Uterus (tissue), 4 donors: Measurements from ENCODE around the gene TMEM126B. TPM values are rescaled to one million over a fixed set of nuclear protein-coding genes. Genes with fewer than 3 reads are reported as not detected.
A peak's percentile ranks its signal among the peaks of the same experiment; 100 is the strongest.

Experiments used
- DNase-seq, 2 donors: peaks; one replicate each; pipeline ENCODE4 v3.0.0-alpha.2; 2019 to 2020
- H3K27ac ChIP-seq, 2 donors: fragments of 200-600 bp; sonication (generic); 1 replicate in 1 of 2; 2 replicates in 1 of 2; pipeline ENCODE4 v1.5.1; 2016 to 2018
- H3K27me3 ChIP-seq, 2 donors: fragments of 200-600 bp; sonication (generic); one replicate each; pipeline ENCODE4 v1.5.1; 2018 to 2019; ENCODE audit warnings: control low read depth in 1 of 2
- H3K36me3 ChIP-seq, 2 donors: fragments of 200-600 bp; sonication (generic); one replicate each; pipeline ENCODE4 v1.5.1; 2019; ENCODE audit warnings: control low read depth in 1 of 2
- H3K4me1 ChIP-seq, 2 donors: fragments of 200-600 bp; sonication (generic); one replicate each; pipeline ENCODE4 v1.5.1; 2018 to 2019; ENCODE audit warnings: control low read depth in 1 of 2
- H3K4me3 ChIP-seq, 2 donors: fragments of 200-600 bp; sonication (generic); 1 replicate in 1 of 2; 2 replicates in 1 of 2; pipeline ENCODE4 v1.5.1; 2018 to 2019; ENCODE audit warnings: mild to moderate bottlenecking in 1 of 2
- H3K9me3 ChIP-seq, 2 donors: fragments of 200-600 bp; sonication (generic); one replicate each; pipeline ENCODE4 v1.5.1; 2019; ENCODE audit warnings: control low read depth in 1 of 2
- CTCF ChIP-seq, 4 experiments: fragments of 200-600 bp in 2 of 4; fragments of 450-650 bp in 2 of 4; sonication (generic) in 2 of 4; IDR thresholded peaks; one replicate each; pipeline ENCODE4 v1.5.1; 2016 to 2019; ENCODE audit warnings: antibody characterized with exemption in 4 of 4, mild to moderate bottlenecking in 2 of 4, moderate library complexity in 1 of 4
- POLR2A ChIP-seq, 2 donors: fragments of 450-650 bp; IDR thresholded peaks; one replicate each; pipeline ENCODE4 v1.6.1; 2016; ENCODE audit warnings: antibody characterized with exemption in 2 of 2, mild to moderate bottlenecking in 1 of 2, moderate library complexity in 1 of 2
- intact Hi-C: fragments of 100-400 bp; cut with DNase I; formaldehyde crosslinking; loops from one replicate; pipeline ENCODE4 v1.15.1; 2023; ENCODE audit warnings: low total_unique reads
- total RNA-seq, 4 donors: library from RNA; depleted of rRNA in 3 of 4; stranded (reverse); fragments of >200 nt in 3 of 4; gene quantifications; one replicate each; pipeline versions ENCODE4 v1.1.0 to v1.2.4, GENCODE V29; 2014 to 2023
- donor health status: DM: yes; HTN: yes; CAD: no.

TMEM126B gene
- total RNA-seq, 4 donors from 2014 or later = 36.5 to 119 (median 57.9) TPM

DNA sequence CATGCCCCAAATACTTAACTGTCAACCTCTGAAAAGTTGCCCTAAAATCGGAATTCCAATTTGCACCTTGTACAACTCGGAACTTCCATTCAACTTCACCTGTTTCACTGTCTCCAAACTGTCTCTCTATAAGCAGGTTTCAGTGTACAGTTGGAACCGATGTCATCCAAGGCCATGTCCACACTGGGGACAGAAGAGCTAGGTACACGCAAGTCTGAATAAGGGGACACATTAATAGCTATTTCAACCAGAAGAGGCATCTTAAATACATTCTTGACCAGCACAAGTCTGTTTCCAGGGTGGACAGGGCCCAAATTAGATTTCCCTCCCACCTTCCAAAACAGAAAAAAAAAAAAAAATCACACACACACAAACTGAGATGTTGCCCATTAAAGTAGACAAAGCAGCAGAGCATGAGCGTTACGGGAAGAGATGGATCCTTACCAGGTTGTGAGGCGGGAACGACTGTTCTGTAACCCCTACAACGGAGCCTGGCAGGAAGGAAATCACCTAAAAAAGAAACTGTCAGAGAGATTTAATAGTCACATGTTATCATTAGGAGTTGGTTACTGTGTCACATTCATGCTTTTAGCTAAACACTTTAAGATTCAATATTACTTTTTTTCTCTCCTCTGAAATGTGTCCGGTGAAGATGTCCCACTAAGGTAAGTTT is 34.8 kb downstream of the TMEM126B start:
- Histone ChIP-seq H3K27me3 (no peaks in the 10 kb centered on the region), H3K4me3 (peak overlapping the region; percentile 81 to 87), H3K27ac (peak overlapping the region; percentile 95 to 98), H3K36me3 (no peaks in the 10 kb centered on the region), H3K9me3 (no peaks in the 10 kb centered on the region), H3K4me1 (peaks cover 0 to 9% of the 10 kb centered on the region in 2 donors)
- TF ChIP-seq CTCF (IDR thresholded peaks at IDR 0.05) = no peak
- no peak for TF ChIP-seq POLR2A (IDR thresholded peaks at IDR 0.05)
- intact Hi-C loops = no loop called here
- no peak for DNase-seq

DNA sequence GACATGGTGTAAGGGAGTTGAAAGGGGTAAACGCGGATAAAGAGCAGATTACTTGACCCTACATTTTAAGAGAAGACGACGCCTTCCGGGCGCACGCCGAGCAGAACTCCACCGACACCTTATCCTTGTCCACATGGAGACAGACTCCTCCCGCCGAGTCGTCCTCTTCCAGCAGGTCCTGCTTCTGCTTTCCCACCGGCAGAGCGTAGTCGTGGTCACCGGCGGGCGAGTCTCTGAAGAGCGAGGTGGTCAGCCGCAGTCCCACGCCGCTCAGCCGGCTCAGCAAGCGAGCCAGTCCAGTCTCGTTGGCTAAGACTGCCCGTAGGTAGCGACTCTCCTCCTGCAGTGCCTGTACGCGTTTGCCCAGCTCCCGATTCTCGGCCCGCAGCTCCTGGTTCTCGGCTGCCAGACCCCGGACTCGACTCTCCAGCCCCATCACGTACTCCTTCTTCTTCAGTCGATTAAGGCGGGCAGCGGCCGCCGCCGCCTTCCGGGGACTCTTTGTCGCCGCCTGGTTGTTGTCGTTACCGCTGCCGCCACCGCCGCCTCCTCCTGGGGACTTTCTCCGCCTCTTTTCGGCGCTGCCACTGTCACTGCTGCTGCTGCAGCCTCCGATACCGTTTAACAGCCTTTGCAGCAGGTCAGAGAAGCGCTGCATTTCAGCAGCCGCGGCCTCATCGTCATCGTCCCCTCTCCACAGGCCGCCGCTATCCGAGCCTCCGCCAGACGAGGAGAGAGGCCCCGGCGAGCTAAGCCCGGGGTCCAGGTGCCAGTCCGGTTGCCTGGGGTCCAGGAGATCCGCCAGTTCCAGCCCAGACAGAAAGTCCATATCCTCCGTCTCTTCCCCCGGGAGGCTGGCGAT is 35.6 kb downstream of the TMEM126B start:
- Histone ChIP-seq H3K9me3 (no peaks in the 10 kb centered on the region), H3K4me1 (peaks cover 0 to 7% of the 10 kb centered on the region in 2 donors), H3K4me3 (peak overlapping the region; percentile 81 to 87), H3K36me3 (no peaks in the 10 kb centered on the region), H3K27ac (peak overlapping the region; percentile 95 to 98), H3K27me3 (no peaks in the 10 kb centered on the region)
- DNase-seq = peak; percentile 61 to 64
- intact Hi-C loops = no loop called here
- TF ChIP-seq CTCF (IDR thresholded peaks at IDR 0.05) (peak; percentile 40 to 57 (median 50)), POLR2A (IDR thresholded peaks at IDR 0.05) (no peak)

GRCh38 chr11:85664615-85665481 is 36.5 kb downstream of the TMEM126B start, which contains the start of gene CREBZF:
Gene CREBZF (minus strand): TSS chr11:85665129. CDS start chr11:85664875, 254 bp downstream.
- intact Hi-C loops = no loop called here
- TF ChIP-seq POLR2A (IDR thresholded peaks at IDR 0.05) (peak; percentile 92 to 99), CTCF (IDR thresholded peaks at IDR 0.05) (peak in 1 of 4 experiments; percentile 44)
- Histone ChIP-seq H3K9me3 (no peaks in the 10 kb centered on the region), H3K4me3 (peak within 1 kb of the TSS; percentile 81 to 87), H3K4me1 (peaks cover 0 to 7% of the 10 kb centered on the region in 2 donors), H3K36me3 (no peaks in the 10 kb centered on the region), H3K27ac (peak within 1 kb of the TSS; percentile 95 to 98), H3K27me3 (no peaks in the 10 kb centered on the region)
- DNase-seq = peak; percentile 94 to 96

DNA sequence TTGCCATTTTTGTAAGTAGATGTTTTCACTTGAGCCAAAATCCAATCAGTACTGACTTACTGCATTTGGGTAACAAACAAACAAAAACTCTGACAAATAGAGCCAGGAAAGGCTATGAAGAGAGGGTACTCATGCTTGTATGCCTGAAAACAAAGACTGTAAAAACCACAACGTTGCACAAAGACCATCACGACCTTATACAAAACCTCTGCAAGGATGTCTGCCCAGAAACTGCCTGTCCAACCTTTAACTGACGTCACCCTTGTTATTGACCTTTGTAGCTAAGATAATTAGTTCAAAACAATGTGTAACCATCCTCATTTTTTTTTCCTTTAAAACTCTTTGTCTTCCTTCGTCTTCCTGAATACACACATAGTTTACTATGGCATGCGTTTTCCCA is 37.3 kb downstream of the TMEM126B start:
- DNase-seq = no peak
- intact Hi-C loops = no loop called here
- no peaks in the 10 kb centered on the region for H3K36me3 ChIP-seq
- H3K4me3 ChIP-seq = peak overlapping the region in 1 of 2 donors; percentile 87
- H3K4me1 ChIP-seq = peaks cover 0 to 7% of the 10 kb centered on the region in 2 donors
- no peaks in the 10 kb centered on the region for H3K27me3 ChIP-seq
- peak overlapping the region; percentile 95 to 98 for H3K27ac ChIP-seq
- no peaks in the 10 kb centered on the region for H3K9me3 ChIP-seq
- TF ChIP-seq POLR2A (IDR thresholded peaks at IDR 0.05) = no peak
- TF ChIP-seq CTCF (IDR thresholded peaks at IDR 0.05) = no peak
